GM18870 (cell line): ENCODE data around the gene PARVG.

Experiments used
- ATAC-seq: cut with Tn5 transposase; IDR thresholded peaks from one replicate; pipeline ENCODE4 v1.9.1; 2021; ENCODE audit warnings: moderate library complexity; ENCODE audit not compliant: unreplicated experiment

The PARVG gene

DNA sequence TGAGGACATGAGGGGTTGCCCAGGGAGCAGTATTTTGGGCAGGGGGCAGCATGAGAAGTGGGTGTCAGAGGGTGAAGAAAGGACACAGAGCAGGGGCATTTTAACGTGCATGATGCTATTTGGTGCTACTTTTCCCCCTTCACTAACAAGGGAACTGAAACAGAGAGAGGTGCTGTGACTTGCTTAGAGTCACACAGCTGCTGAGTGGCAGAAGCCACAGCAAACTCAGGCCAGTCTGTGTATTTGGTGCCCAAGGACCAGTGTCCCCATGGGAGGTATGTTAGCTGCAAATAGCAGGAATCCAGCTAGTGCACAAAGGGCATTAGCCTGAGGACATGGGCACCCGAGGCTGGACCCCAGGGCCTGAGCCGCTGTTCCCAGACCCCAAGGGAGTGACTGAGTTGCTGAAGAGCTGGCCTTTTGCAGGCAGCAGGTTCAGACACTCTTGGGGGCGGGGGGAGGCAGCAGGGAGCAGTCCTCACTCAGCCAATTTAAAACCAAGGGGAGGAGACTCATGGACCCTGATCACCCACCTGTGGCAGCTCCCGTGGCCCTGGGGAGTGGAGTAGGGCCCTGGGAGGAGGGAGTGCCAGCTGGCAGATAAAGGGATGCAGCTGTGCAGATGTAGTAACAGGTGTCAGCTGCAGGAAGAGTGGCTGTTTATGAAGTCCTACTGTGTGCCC is 14.6 kb downstream of the PARVG start:
- ATAC-seq: no peak

DNA sequence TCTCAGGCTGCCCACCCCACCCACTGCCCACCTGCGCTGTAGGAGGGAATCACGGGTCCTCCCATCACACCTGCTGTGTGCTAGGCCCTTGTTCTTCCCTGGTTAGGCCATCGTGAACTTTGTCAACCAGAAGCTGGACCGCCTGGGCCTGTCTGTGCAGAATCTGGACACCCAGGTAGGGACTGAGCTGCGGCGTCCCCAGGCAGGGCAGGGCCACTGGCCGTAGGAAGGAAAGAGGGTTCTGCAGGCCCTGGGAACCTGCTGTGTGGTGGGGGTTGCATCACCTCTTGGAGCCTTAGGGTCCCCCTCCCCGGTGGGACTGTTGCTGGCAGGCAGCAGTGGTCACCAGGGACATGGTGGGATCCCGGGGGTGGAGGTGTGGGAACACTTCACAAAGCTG is 15.5 kb downstream of the PARVG start:
- ATAC-seq: no peak

DNA sequence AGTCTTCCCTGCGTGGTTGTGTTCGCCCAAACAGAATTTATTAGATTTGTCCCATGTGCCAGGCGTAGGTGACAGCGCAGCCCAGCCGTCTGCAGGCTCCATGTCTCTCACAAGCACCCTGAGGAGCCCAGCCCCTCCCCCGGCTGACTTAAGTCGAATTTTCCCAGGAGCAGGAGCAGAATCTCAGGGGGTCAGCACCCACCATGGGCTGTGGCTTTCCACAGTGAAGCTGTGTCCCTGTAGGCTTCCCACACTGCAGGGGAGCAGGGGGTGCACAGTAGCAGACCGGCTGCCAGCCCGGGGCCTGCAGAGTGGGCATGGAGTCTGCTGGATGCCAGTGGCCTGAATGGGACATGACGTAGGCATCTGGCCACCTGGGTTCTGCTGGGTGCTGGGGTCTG is 16.0 kb downstream of the PARVG start:
- ATAC-seq: no peak

DNA sequence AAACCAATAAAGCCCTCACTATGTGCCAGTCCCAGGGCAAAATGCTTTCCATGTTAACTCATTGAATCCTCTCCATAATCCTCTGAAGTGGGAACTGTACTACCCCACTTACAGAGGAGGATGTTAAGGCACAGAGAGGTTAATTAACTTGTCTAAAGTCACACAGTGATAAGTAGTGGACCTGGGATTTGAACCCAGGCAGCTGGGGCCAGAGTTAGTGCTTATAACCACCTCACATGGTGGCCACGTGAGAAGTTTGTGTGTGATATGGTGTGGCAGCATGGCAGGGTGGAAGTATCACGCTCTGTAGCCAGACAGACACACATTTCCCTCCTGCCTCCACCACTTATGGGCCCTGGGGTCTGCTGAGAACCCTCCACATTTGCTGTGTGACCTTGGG is 16.5 kb downstream of the PARVG start:
- ATAC-seq: no peak

DNA sequence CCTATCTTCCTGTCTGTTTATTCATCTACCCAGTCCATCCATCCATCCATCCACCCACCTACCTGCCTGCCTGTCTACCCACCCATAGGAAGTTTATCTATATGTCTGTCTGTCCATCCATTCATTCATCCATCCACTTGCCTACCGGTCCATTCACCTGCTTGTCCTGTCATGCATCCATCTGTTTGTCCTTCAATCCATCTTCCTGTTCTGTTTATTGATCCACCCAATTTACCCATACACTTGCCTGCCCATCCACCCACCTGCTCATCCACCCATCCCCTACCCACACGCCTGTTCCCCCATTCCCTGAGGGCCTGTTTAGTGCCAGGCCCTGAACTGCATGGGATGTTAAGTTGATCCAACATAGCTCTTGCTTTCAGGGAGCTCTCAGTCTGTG is 18.4 kb downstream of the PARVG start:
- ATAC-seq: no peak

DNA sequence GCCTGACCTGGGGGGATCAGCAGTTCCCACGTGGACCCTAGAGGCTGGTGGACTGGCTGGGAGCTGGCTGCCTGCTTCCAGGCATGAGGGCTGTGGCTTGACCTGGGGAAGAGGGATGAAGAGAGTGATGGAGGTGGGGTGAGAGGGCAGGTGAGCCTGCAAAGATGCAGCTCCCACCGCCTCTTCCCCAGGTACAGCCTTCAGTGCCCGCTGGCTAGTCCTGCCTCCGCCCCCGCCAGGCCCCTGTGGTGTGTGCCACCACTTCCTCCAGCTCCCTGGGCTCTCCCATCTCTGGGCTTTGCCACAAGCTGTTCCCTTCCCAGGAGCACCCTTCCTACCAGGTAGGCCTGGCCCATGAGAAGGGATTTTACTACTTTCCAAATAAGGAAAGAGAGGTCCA is 19.1 kb downstream of the PARVG start:
- ATAC-seq: no peak

DNA sequence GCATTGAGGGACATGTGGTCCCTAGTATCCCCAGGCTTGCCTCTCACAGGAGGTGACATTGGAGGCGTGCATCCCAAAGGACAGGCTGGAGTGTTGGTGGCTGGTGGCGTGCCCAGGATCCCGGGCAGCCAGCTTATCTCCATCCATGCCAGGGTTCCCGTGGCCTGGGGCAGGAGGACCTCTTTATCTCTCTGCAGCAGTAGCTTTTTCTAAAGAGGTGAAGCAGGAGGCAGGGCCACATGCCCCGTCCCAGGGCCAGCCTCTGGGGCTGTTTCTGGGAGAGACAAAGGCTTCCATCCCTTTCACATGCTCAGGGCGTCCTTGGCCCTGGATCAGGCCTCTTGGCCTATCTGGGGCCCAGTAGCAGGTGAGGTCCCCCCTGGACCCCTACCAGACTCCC is 19.7 kb downstream of the PARVG start:
- ATAC-seq: no peak

DNA sequence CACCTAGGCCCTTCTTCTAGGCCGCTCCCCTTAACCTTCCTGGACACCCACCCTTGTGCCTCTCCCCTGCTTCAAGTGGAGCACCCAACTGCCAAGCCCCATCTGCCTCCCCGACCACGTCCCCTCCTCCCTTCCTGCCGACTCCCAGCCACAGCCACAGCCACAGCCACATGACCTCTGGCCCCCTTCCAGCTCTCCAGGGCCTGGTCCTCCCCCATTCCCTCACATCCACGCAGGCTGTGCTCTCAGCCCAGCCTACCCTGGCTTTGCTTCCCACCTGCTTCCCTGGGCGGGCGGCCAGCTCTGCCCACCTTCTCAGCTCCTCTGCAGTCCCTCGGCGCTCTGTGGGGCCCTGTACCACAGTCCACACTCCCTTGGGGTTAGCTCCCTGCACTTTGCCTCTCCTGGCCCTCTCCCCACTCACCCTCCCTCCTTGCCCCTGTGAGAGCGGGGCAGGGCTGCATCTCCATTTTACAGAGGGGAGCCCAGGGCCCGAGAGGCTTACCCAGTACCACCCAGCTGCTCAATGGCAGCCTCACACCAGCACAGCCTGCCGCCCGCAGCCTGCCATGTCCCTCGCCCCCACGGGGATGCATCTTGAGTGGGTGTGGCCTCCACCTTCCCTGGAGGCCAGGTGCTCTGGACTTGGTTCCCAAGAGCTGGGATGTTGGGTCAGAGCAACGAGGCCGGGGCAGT is 20.3 kb downstream of the PARVG start:
- no peak for ATAC-seq

DNA sequence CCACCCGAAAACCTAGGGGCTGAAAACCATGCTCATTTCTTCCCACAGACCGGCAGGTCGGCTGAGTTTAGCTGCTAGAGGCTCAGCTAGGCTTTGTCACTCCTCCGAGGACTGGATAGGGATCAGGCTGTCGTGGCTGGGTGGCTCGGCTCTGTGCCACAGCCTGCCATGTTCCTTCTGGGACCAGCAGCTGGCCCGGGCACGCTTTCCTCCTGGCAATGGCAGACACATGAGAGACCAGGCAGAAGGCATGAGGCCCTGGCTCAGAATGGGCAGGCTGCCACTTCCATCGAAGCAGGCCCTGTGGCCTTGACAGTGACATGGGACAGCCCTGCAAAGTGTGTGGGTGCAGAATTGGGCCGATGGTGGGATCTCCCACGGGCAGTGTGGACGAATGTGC is 20.9 kb downstream of the PARVG start:
- ATAC-seq: no peak

DNA sequence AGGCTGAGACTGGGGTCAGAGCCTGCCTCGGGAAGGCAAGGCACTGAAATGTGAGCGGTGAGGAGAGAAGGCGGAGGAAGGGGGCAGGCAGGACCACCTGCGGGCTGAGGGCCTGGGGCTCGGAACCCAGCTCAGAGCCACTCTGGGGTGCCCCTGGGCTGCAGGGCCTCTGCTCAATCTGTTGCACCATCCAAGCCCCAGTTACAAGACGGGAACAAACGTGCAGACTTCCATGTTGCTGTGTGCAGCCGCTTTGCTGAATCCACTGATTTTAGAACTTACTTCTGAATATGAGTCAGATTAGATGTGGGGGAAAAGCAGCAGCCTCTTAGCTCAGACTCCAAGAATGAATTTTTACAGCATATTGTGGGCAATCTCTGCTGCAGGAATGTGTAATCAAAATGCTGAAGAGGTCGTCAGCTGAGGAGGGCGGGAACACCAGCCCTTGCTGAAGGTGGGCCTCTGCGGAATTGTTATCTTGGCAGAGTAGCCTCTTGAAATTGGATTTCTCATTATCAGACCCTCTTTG is 21.6 kb downstream of the PARVG start:
- no peak for ATAC-seq

DNA sequence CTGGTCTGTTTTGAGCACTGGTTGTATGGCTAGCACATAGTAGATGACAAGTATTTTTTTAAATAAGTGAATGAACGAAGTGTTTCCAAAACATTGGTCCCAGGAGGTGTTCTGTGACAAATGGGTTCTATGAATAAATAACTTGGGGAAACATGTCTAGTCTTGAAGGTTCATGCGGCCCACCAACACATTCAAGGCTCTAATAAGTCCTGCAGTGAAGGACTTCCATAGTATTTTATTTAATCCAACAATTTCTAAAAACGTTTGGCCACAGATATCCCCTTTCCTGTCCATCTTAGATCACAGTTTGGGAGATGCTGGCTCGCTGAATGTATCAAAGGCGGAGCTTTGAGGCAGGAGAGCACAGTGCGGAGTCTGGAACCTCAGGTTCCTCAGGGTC is 22.5 kb downstream of the PARVG start:
- ATAC-seq: no peak

DNA sequence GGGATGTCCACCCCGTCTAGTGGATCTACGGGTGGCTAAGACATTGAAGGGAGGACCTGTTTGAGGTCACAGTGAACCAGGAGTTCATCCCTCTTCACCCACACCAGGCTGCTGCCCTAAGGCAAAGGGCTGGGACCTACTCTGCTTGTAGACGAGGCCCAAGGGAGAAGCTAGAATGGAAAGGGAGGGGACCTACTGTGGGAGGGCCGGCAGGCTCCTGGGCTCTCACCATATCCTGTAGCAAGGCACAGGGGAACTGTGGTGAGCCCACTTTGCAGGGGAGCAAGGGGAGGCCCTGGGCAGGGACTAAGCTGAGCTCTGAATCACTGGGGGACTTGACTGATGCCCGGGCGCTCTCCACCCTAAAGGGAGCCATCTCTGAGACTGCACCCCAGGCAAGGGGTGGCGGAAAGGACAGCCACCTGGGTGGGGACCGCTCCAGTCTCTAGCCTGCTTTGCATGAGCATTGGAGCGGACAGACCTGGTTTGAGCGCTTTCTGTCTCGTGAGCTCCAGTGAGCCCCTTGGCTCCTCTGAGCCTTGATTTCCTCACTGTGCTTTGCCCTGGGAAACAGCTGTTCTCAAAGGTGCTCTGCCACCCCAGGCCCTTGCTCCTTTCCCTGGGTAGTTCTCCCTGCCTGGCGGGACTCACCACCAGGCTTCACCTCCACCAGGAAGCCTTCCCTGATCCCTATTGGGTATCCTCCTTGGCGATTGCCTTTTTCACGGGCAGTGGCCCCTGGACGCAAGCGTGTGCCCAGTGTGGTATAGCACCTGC is 24.2 kb downstream of the PARVG start:
- ATAC-seq: no peak

DNA sequence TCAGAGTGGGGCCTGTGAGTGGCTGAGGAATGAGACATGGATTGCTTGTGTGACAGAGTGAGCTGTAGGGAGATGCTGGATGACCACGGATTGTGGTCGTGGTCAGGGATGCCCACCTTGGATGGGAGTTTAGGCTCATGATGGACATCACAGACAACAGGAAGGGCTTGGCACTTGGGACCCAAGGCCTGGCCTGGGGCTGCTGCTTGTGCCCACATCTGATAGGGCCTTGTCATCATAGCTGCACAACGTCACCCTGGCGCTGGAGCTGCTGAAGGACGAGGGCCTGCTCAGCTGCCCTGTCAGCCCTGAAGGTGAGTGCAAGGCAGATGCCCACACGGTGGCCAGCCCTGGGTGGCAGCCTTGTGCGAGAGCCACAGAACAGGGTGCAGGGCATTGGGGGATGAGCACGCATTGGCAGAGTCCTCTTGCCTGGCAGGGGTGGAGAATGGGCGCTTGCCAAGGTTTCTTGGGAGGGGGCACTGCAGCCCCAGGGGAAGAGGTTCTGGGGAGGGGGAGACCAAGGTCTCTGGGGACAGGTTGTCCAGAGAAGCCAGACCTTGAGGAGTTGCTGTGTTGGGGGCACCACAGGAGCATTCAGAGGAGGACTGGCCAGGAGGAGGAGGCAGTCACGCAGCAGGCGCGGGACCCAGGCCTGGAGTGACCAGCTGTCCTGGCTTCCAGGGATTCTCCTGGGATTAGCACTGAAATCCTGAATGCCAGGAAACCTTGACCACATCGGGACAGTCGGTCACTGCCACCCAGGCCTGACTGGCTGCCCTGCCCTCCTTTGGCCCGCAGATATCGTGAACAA is 25.0 kb downstream of the PARVG start:
- ATAC-seq: no peak

DNA sequence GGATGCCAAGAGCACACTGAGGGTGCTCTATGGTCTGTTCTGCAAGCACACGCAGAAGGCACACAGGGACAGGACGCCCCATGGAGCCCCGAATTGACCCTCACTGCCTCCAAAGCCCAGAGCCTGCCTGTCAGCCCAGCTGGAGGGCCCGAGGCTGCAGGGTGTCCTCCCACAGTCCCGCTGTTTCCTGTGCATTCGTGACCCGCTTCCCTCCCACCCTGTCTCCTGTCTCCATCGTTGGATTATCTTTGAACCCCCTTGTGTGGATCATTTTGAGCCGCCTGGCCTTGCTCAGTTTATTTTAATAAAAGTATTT is 25.6 kb downstream of the PARVG start:
- ATAC-seq: no peak

DNA sequence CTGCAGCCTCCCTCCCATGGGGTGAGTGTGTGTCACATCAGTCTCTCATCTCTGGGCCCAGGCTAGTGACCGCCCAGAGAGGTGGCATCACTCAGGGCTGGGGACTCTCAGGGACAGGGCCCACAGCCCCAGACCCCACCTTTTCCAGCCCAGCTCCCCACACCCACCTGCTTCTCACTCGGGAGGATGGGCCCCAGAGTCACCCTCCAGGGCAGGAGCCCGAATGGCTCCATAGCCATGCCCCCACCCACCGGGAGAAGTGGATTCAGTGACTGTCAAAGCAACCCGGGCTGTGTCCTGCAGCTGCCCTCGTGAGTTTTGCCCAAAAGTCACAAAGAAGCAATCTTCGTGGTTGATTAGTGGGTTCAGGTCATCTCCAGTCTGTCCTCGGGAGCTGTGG is 26.0 kb downstream of the PARVG start:
- ATAC-seq: no peak

DNA sequence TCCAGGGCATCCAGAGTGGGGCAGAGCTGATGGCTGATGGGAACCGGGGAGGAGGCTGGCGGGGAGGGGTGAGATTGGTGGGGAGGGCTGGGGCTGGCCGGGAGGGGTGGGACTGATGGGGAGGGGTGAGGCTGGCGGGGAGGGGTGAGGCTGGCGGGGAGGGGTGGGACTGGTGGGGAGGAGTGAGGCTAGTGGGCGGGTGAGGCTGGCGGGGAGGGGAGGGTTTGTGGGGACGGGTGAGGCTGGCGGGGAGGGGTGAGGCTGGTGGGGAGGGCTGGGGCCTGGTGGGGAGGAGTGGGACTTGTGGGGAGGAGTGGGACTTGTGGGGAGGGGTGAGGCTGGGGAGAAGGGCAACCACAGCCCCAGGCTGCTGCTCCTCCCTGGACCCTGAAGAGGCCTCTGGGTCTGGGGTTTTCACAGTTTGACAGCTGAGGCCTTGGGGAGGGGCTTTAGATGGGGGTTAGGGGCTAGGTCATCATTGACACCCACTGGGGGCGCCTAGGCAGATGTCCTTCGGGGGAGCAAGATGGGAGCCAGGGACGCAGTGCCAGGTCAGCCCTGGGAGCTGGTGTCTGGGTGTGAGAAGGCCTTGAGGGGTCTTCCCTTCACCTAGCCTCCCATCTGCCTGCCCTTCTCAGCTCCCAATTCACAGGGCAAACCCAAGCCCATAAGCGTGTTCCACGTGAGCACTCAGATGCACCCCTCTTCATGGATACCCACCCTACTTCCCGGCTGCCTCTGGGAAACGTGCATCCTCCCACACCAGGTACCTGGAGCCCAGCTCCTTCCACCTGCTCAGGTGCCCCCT is 26.7 kb downstream of the PARVG start:
- no peak for ATAC-seq

DNA sequence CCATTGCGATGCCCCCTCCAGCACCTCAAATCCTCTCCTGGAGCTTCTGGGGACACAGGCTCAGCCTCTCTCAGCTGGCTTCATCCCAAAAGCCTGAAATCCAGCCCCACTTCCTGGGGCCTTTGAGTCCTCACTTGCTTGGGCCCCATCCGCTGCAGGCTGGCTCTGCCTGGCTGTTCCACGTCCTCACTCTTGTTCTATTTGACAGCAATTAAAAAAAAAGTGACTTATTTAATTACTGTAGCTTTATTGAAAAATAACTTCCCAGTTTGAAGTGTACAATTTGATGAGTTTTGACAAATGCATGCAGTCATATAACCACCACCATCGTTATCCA is 27.2 kb downstream of the PARVG start:
- ATAC-seq: no peak

DNA sequence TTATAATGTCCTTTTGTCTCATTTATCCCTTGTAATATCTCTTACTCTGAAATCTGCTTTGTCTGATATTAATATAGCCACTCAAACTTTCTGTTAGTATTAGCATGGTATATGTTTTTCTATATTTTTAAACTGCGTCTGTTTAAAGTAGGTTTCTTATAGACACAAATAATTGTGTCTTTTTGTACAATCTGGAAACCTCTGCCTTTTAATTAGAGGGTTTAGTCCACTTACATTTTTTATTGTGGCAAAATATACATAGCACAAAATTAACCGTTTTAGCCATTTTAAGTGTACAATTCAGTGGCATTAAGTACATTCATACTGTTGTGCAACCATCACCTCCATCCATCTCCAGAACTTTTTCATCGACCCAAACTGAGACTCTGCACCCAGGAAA is 28.6 kb downstream of the PARVG start:
- ATAC-seq: no peak

DNA sequence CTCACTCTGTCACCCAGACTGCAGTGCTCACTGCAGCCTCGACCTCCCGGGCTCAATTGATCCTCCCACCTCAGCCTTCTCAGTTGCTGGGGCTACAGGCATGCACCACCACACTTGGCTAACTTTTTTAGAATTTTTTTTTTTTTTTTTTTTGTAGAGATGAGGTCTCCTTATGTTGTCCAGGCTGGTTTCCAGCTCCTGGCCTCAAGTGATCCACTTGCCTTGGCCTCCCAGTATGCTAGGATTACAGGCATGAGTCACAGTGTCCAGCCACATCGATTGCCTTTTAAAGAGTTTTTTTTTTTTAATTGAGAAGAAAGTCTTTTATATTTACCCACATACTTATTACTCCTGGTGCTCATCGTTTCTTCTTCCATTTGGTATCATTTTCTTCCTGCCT is 30.0 kb downstream of the PARVG start:
- ATAC-seq: no peak

DNA sequence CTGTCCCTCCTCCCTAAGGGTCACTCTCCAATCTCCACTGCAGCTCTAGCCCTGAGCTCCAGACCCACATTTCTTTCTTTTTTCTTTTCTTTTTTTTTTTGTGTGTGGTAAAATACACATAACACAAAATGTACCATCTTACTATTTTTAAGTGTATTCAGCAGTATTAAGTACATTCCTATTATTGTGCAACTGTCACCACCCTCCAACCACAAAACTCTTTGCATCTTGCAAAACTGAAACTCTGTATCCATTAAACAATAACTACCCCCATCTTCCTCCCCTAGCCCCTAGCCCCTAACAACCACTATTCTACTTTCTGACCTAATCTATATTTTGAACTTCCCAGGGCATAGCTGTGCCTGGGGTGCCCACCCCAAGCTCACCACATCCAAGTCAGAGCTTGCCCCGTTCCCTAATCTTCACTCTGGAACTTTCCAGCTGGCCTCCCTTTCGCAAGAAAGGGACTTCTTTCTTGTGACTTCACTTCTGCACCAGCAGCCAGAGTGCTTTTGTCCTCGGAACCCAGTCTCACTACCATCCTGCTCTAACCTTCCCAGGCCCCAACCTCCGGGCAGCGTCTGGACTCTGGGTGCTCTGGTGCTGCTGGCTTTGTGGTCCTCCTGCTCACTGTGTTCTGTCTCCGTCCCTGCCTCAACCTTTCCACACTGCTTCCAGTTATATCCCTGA is 30.7 kb downstream of the PARVG start:
- ATAC-seq: no peak
